ENCODE results near the gene C17orf50. TPM values are rescaled to one million over a fixed set of nuclear protein-coding genes. Genes with fewer than 3 reads are reported as not detected.

The C17orf50 gene
- total RNA-seq, 3 donors from 2014 or later: not detected

GRCh38 chr17:35804658-35805192 lies 44.0 kb downstream of the C17orf50 start:
- no peaks in the 10 kb centered on the region for H3K9me3 ChIP-seq
- intact Hi-C loops (cut with DNase I, micrococcal nuclease): loop anchor here (2.0 to 5.0 kb wide), 2 partner anchors 37 to 38 kb away; no protein-coding TSS in a partner anchor
- peak overlapping the region; percentile 14 for H3K4me3 ChIP-seq
- peak; percentile 63 for TF ChIP-seq CTCF (IDR thresholded peaks at IDR 0.05)
- H3K36me3 ChIP-seq (ENCODE audit: low read depth): no peaks in the 10 kb centered on the region
- H3K4me1 ChIP-seq (ENCODE audit: low read depth): peaks cover 16% of the 10 kb centered on the region
- peak in 1 of 3 donors; percentile 66 for DNase-seq
- ATAC-seq: peak; percentile 59

GRCh38 chr17:35807371-35808144 lies 46.9 kb downstream of the C17orf50 start:
- H3K9me3 ChIP-seq: no peaks in the 10 kb centered on the region
- DNase-seq: no peak
- ATAC-seq: no peak
- no peak for TF ChIP-seq CTCF (IDR thresholded peaks at IDR 0.05)
- H3K36me3 ChIP-seq (ENCODE audit: low read depth): no peaks in the 10 kb centered on the region
- peaks cover 17% of the 10 kb centered on the region for H3K4me1 ChIP-seq (ENCODE audit: low read depth)
- H3K4me3 ChIP-seq: no peak overlapping the region
- intact Hi-C loops (cut with DNase I, micrococcal nuclease): loop anchor here in 1 of 2 donors (5.0 kb wide), 1 partner anchor 40 kb away; no protein-coding TSS in a partner anchor

- no peak for DNase-seq
- Histone ChIP-seq H3K4me3 (peak overlapping the region; percentile 65), H3K36me3 (ENCODE audit: low read depth) (no peaks in the 10 kb centered on the region), H3K4me1 (ENCODE audit: low read depth) (peaks cover 17% of the 10 kb centered on the region), H3K9me3 (no peaks in the 10 kb centered on the region)
- intact Hi-C loops (cut with DNase I, micrococcal nuclease): loop anchor here in 1 of 2 donors (5.0 kb wide), 1 partner anchor 41 kb away; no protein-coding TSS in a partner anchor
- no peak for ATAC-seq
- no peak for TF ChIP-seq CTCF (IDR thresholded peaks at IDR 0.05)
These were observed 47.7 kb downstream of the C17orf50 start for GRCh38 chr17:35808240-35808961.

- Histone ChIP-seq H3K4me3 (peak within 1 kb of the TSS; percentile 65), H3K36me3 (ENCODE audit: low read depth) (no peaks in the 10 kb centered on the region), H3K4me1 (ENCODE audit: low read depth) (peaks cover 17% of the 10 kb centered on the region), H3K9me3 (no peaks in the 10 kb centered on the region)
- intact Hi-C loops (cut with DNase I, micrococcal nuclease): loop anchor here in 1 of 2 donors (5.0 kb wide), 1 partner anchor 42 kb away; no protein-coding TSS in a partner anchor
- peak; percentile 67 for TF ChIP-seq CTCF (IDR thresholded peaks at IDR 0.05)
- peak; percentile 95 for ATAC-seq
- peak; percentile 94 to 97 (median 95) for DNase-seq
These were observed 48.5 kb downstream of the C17orf50 start, which contains the start of gene TAF15 for GRCh38 chr17:35808962-35809854. TSS of gene TAF15 (plus strand) at chr17:35809484. CDS start at chr17:35809570, 86 bp downstream.
